Duodenal mucosa (tissue), 2 donors: Measurements from ENCODE around the gene ELOVL5.
A peak's percentile ranks its signal among the peaks of the same experiment; 100 is the strongest.
"Not testable (repeated sequence)": the region's sequence is repeated elsewhere in the genome, so short reads cannot be mapped to it uniquely, and the experiment has no call there.

Experiments
- H3K27ac ChIP-seq: one replicate; pipeline ENCODE4 v1.7.0; 2013; ENCODE audit warnings: low read depth, low read length
- H3K27me3 ChIP-seq, 2 donors: one replicate each; pipeline ENCODE4 v1.7.0; 2013; ENCODE audit warnings: low read length in 2 of 2, control low read depth in 1 of 2; ENCODE audit not compliant: insufficient read depth in 2 of 2, control insufficient read depth in 1 of 2
- H3K36me3 ChIP-seq, 2 donors: one replicate each; pipeline ENCODE4 v1.7.0; 2013; ENCODE audit warnings: low read length in 2 of 2, control low read depth in 1 of 2; ENCODE audit not compliant: insufficient read depth in 2 of 2, control insufficient read depth in 1 of 2
- H3K4me1 ChIP-seq, 2 donors: one replicate each; pipeline ENCODE4 v1.7.0; 2013; ENCODE audit warnings: low read length in 2 of 2, control low read depth in 1 of 2; ENCODE audit not compliant: insufficient read depth in 2 of 2, control insufficient read depth in 1 of 2
- H3K4me3 ChIP-seq, 2 donors: one replicate each; pipeline ENCODE4 v1.7.0; 2013; ENCODE audit warnings: low read length in 2 of 2, low read depth in 1 of 2
- H3K9ac ChIP-seq, 2 donors: one replicate each; pipeline ENCODE4 v1.7.0; 2013; ENCODE audit warnings: low read length in 2 of 2, low read depth in 1 of 2
- H3K9me3 ChIP-seq, 2 donors: one replicate each; pipeline ENCODE4 v1.7.0; 2013; ENCODE audit warnings: low read length in 2 of 2, control low read depth in 1 of 2; ENCODE audit not compliant: control insufficient read depth in 1 of 2

ELOVL5 gene

DNA sequence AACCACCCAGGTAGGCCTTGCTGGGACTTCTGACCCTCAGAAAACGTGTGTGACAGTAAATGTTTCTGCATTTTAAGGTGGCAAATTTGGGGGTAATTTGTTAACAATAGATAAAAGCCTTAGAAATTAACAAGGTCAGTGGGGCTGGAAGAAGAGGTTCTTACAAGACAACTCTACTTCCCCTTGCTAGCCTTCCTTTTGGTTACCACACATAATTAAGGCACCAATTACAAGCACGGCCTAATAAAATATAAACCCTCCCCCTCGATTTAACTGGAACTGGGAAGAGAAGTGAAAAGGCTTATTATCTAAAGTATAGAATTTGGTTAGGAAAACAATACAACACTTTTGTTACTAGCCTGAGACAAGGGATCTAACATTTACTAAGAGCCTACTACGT lies 38.8 kb downstream of the ELOVL5 start:
- H3K4me3 ChIP-seq = no peak overlapping the region
- peaks cover 20 to 34% of the 10 kb centered on the region in 2 donors for H3K4me1 ChIP-seq
- H3K27me3 ChIP-seq = no peaks in the 10 kb centered on the region
- H3K9me3 ChIP-seq = no peaks in the 10 kb centered on the region
- H3K9ac ChIP-seq = no peak overlapping the region
- no peak overlapping the region for H3K27ac ChIP-seq
- H3K36me3 ChIP-seq = no peaks in the 10 kb centered on the region

DNA sequence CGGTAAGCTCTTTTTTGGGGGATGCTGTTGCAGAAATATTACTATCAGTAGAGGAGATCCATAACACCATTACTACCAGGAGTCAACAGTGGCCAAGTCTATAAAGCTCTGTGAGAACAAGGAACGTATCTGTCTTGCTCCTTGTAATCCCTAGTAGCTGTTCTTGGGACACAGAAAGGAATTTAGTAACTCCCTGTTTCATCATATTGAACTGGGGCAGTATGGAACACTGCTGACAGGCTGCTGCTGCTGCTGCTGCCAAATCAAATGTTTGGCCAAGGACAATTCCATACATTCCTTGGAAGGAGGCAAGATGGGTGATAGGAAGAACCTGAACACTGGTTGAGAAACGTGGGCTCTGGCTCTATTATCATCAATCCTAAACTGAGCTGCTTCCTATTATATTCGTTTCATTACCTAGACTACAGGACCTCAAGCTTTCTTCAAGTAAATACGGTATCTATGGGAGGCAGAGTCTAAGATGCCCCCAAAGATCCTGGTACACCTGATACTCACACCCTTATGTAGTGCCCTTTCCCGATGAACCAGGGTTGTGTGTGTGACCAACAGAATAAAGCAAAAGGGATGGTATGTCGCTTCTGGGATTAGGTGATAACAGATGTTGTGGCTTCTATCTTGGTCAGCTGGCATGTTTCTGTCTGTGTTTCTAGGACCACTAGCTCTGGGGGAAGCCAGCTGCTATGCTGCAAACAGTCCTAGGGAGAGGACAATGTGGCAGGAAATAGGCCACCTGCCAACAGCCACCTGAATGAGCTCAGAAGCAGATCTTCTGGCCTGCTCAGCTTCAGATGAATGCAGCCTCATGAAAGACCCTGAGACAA lies 39.5 kb downstream of the ELOVL5 start:
- Histone ChIP-seq H3K9me3 (no peaks in the 10 kb centered on the region), H3K4me1 (peaks cover 20 to 34% of the 10 kb centered on the region in 2 donors), H3K9ac (no peak overlapping the region), H3K36me3 (no peaks in the 10 kb centered on the region), H3K27me3 (no peaks in the 10 kb centered on the region), H3K4me3 (no peak overlapping the region), H3K27ac (no peak overlapping the region)

DNA sequence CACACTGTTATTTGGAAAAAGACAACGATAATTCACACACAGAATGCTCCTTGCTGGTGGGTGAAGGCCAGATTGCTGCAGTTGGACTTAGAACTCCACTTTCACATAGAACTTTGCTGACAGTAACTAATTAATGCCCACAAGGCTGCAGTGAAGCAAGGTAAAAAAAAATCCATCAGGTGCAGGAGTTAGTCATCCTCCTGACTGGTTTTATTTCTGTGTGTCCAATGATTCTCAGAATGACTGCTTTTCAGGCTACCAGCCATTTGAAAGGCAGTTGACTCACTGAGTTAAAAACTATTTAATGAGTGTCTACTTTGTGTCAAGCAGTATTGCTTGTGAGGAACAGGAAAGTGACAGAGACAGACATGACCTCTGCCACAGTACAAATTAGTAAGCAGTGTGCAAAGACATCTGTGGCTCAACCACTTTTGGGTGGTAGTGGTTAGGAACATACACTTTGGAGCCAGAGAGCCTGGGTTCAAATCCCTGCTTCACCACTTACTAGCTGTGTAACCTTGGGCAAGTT lies 41.9 kb downstream of the ELOVL5 start:
- Histone ChIP-seq H3K9ac (no peak overlapping the region), H3K4me3 (no peak overlapping the region), H3K9me3 (no peaks in the 10 kb centered on the region), H3K4me1 (peaks cover 27 to 46% of the 10 kb centered on the region in 2 donors), H3K36me3 (no peaks in the 10 kb centered on the region), H3K27me3 (no peaks in the 10 kb centered on the region), H3K27ac (no peak overlapping the region)

DNA sequence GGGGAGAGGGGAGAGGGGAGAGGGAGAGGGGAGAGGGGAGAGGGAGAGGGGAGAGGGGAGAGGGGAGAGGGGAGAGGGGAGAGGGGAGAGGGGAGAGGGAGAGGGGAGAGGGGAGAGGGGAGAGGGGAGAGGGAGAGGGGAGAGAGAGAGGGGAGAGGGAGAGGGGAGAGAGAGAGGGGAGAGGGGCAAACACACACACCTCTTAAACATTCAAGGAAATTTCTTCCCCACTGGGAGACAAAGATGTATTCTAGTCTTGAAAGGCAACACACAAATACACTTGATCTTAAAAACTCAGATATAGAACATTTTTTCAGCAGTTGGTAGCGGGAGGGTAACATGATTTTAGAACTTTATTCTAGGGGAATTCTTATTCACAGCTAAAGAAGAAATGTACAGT lies 42.5 kb downstream of the ELOVL5 start:
- not testable (repeated sequence) for H3K27me3 ChIP-seq, H3K36me3 ChIP-seq, H3K4me3 ChIP-seq, H3K27ac ChIP-seq, H3K9me3 ChIP-seq, H3K9ac ChIP-seq
- H3K4me1 ChIP-seq = peaks cover 28 to 51% of the 10 kb centered on the region in 2 donors

DNA sequence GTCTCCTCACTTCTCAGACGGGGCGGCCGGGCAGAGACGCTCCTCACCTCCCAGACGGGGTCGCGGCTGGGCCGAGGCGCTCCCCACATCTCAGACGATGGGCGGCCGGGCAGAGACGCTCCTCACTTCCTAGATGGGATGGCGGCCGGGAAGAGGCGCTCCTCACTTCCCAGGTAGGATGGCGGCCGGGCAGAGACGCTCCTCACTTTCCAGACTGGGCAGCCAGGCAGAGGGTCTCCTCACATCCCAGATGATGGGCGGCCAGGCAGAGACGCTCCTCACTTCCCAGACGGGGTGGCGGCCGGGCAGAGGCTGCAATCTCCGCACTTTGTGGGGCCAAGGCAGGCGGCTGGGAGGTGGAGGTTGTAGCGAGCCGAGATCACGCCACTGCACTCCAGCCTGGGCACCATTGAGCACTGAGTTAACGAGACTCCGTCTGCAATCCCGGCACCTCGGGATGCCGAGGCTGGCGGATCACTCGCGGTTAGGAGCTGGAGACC lies 43.2 kb downstream of the ELOVL5 start:
- H3K4me1 ChIP-seq = peaks cover 31 to 57% of the 10 kb centered on the region in 2 donors
- not testable (repeated sequence) for H3K9ac ChIP-seq

DNA sequence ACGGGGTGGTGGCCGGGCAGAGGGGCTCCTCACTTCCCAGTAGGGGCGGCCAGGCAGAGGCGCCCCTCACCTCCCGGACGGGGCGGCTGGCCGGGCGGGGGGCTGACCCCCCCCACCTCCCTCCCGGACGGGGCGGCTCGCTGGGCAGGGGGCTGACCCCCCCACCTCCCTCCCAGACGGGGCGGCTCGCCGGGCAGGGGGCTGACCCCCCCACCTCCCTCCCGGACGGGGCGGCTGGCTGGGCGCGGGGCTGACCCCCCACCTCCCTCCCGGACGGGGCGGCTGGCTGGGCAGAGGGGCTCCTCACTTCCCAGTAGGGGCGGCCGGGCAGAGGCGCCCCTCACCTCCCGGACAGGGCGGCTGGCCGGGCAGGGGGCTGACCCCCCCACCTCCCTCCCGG lies 43.8 kb downstream of the ELOVL5 start:
- not testable (repeated sequence) for H3K9ac ChIP-seq, H3K36me3 ChIP-seq, H3K9me3 ChIP-seq, H3K27me3 ChIP-seq, H3K27ac ChIP-seq, H3K4me3 ChIP-seq
- H3K4me1 ChIP-seq = peaks cover 32 to 56% of the 10 kb centered on the region in 2 donors

More for the DNA sequence above, 43.2 kb downstream of the ELOVL5 start:
- H3K36me3 ChIP-seq, H3K4me3 ChIP-seq, H3K9me3 ChIP-seq, H3K27ac ChIP-seq, H3K27me3 ChIP-seq: not testable (repeated sequence)

DNA sequence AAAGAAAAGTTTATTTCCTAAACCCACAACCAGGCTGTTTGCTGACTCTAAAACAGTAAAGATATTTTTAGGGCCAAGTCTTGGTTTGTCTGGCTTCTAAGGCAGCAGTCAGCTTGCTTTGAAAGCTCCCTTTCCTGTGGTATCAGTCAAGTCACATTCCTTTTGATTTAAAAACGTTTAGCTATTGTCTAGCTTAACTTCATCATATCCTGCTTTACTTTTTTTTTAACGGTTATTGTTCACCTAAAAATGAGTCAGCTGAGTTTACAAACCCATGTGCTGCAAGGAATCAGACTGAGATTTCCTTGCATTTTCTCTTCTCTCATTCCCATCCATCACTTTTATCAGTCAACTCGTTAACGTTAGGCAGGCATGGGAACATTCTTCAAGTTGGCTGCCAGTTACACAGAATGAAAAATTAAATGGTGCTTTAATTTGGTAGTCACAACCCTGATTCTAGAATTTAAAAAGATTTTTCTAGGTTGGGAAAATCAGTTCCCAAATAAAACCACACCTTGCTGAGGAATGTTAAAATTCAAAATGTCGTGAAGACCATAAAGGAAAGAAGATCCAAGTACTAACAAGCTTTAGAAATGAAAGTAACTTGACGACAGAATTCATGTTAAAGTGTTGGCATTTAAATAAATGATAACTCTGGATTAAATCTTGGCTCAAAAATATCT lies 45.9 kb downstream of the ELOVL5 start:
- no peak overlapping the region for H3K4me3 ChIP-seq
- no peak overlapping the region for H3K27ac ChIP-seq
- H3K4me1 ChIP-seq = peaks cover 25 to 47% of the 10 kb centered on the region in 2 donors
- H3K36me3 ChIP-seq = no peaks in the 10 kb centered on the region
- no peaks in the 10 kb centered on the region for H3K9me3 ChIP-seq
- H3K27me3 ChIP-seq = no peaks in the 10 kb centered on the region
- no peak overlapping the region for H3K9ac ChIP-seq

DNA sequence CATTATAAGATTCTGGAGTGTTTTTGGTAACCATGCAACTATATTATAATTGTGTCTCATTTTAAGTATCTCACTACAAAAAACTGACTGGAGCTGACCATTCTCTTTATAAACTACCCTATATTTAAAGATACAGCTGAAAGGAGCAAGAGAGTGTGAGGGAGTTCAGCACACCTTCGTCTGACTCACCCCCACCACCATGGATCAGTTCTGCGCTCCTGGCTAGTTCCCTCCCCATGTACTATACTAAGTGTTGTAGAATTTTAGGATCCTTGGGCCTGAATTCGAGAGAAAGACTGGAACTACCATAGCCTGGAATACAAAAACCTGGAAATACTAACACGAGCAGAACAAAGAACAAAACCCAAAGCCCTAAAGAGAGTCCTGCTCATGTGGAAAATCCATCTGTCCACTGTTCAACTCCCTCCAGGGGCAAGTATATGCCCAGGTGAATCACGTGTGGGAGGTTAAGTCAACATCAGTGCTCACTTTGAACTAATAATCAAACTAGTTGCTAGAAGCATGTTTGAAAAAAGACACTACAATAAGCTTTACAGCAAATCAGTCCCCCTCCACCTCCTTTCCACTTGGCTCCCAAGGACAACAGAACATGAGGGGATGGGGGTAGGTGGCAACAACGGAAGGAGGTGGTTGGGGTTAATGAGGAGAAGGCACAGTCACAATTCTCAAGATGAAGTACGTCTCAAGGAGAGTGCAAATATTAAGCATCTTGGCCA lies 46.8 kb downstream of the ELOVL5 start:
- Histone ChIP-seq H3K9me3 (no peaks in the 10 kb centered on the region), H3K9ac (peak overlapping the region in 1 of 2 donors; percentile 44), H3K36me3 (no peaks in the 10 kb centered on the region), H3K4me3 (peak overlapping the region in 1 of 2 donors; percentile 12), H3K4me1 (peaks cover 25 to 38% of the 10 kb centered on the region in 2 donors), H3K27ac (peak overlapping the region; percentile 22), H3K27me3 (no peaks in the 10 kb centered on the region)

DNA sequence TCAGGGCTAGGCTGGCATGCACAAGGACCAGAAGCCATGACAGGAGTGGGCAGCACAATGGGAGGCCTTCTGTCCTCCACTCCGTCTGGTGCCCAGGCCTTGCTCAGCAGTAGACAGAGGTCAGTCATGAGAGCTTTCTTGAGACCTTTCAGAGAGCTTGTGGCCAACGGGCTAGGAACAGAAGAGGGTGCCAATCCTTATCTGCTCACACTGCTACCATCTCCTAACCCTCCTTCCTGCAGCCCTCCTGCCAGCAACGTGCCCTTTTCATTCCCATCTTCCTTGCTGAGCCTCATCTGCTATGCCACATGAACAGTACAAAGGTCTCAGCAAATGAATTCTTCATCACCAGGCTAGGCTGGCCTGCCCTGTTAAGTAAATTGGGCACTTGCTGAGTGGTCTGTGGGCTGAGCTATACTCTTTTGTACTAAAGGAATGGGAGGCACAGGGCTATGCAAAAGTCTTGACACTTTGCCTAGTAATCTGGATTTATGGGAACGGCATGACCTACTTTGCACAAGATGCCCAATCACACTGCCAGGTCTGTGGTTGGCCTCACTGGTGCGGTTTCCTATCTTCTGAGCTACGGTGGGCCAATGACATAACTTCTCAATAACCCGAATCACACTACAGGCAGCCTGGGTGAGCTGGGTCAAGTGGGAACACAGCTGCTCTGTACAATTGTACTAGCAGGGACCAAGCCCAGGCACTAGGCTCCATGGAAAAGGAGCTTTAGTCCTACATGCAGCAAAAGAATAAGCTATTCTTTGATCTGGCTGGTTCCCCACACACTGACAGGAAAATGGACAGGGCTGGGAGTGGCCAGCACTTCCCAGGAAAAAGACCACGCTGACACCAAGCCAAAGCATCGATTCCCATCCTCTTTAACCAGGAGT lies 47.8 kb downstream of the ELOVL5 start:
- no peaks in the 10 kb centered on the region for H3K27me3 ChIP-seq
- H3K27ac ChIP-seq = no peak overlapping the region
- H3K9me3 ChIP-seq = no peaks in the 10 kb centered on the region
- H3K4me1 ChIP-seq = peaks cover 25 to 31% of the 10 kb centered on the region in 2 donors
- H3K9ac ChIP-seq = no peak overlapping the region
- no peaks in the 10 kb centered on the region for H3K36me3 ChIP-seq
- H3K4me3 ChIP-seq = no peak overlapping the region
